Dedifferentiated amniotic fluid mesenchymal stem cell (primary cell): ENCODE measurements around the gene STX4.

Source experiments
- DNase-seq: peaks from one replicate; pipeline ENCODE4 v3.0.0-alpha.2; 2016; ENCODE audit errors: extremely low spot score

The STX4 gene, protein sequence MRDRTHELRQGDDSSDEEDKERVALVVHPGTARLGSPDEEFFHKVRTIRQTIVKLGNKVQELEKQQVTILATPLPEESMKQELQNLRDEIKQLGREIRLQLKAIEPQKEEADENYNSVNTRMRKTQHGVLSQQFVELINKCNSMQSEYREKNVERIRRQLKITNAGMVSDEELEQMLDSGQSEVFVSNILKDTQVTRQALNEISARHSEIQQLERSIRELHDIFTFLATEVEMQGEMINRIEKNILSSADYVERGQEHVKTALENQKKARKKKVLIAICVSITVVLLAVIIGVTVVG

DNA sequence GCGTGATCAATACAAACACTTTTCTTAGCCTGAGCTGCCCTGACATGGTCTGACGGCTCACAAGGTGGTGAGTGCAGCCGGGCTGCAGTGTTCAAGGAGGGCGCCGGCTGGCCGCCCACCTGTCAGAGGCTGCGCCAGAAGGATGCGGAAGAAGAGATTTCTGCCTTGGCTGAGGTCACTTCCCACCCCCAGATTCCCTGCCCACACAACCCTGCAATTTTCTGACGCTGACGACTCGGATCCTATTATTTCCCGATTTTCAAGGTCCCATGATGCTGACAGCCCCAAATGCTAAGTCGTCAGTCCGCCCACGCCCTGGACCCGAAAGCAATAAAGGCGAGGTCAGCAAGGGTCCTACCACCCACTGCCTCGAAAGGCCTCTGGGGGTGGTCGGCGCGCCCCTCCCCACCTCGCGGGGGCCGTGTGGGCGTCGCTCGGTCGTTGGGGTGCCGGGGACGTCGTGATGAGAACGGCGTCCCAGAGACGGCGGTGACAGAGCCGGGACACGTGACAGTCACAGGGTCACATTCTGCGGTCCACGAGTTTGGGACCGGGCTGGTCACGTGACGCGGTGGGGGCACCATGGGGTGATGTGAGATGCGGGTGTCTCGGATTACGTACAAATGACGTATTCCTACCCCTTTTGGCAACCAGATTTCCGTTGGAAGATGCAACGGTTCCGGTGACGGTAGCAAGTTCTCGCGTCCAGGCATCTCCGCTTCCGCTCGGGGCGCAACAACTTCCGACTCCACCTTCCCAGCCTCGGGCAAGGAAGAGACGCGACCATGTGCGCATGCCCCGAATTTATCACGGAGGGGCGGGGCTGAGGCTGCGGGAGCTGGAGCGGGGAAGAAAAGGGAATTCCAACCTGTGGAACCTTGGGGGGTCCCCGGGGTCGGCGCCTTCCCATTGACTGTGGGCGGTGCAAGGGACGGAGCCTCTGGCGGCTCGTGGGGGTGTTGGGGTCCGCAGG is at the start of gene STX4:
Gene STX4 (plus strand): TSS at position 823 of the 973 bp plus-strand sequence. CDS start 248 bp downstream, outside the sequence.
- peak; percentile 99 for DNase-seq

DNA sequence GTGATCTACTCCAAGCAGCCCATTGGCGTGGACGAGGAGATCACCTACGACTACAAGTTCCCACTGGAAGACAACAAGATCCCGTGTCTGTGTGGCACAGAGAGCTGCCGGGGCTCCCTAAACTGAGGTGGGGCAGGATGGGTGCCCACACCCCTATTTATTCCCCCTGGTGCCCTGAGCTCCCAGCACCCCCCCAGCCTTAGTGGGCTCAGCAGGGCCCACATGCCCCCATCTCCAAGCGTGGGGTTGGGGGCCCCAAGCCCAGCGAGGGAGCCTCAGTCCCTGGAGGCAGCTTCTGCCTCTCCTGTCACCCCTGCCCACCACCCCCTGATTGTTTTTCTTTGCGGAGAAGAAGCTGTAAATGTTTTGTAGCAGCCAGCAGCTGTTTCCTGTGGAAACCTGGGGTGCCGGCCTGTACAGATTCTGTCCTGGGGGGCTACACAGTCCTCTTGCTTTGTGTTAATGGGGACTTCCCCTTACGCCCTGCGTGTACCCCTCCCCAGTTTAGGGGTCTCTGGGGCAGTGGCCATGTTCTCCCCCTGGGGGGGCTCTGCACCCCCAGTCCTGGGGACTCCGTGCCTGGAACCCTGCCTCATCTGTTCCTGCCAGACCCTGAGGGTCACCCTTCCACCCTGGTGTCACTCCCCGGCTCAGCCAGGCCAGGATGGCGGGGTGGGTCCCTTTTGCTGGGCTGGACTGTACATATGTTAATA is 49.3 kb upstream of the STX4 start:
- no peak for DNase-seq

DNA sequence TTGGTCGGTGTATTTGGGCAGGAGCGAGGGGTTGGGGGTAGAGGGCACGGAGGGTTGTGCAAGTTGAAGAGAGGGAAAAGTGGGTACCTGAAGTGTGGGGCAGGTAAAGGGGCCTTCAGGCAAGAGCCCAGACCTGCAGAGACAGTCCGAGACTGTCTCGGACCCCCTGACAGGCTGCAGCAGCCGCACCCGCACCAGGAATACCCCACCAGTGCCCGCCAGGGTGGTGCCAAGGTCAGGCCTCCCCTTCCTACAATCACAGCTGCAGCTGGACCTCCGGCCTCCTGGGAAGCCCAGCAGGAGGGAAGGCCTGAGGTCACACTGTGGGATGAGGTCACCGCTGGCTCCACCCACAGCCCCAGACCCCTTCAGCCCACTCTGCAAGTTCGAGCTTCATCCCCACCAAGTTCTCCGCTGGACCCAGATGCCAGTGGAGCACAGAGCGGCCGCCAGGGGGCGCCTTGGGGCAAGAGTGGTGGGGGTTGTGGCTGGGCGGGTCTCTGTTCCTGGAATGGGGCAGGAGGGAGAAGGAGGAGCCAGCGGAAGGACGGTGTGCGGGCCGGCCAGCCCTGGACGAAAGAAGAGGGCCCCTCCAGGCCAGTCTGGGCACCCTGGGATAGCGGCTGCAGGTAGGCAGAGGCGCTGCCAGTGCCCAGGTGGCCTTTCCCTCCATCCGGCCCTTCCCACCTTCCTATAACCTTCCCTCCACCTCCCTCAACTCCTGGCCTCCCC is 48.5 kb upstream of the STX4 start, which contains the start of gene HSD3B7:
Gene HSD3B7 (plus strand): TSS at position 539 of the 732 bp plus-strand sequence. CDS start 452 bp downstream, outside the sequence.
- DNase-seq: peak; percentile 70

DNA sequence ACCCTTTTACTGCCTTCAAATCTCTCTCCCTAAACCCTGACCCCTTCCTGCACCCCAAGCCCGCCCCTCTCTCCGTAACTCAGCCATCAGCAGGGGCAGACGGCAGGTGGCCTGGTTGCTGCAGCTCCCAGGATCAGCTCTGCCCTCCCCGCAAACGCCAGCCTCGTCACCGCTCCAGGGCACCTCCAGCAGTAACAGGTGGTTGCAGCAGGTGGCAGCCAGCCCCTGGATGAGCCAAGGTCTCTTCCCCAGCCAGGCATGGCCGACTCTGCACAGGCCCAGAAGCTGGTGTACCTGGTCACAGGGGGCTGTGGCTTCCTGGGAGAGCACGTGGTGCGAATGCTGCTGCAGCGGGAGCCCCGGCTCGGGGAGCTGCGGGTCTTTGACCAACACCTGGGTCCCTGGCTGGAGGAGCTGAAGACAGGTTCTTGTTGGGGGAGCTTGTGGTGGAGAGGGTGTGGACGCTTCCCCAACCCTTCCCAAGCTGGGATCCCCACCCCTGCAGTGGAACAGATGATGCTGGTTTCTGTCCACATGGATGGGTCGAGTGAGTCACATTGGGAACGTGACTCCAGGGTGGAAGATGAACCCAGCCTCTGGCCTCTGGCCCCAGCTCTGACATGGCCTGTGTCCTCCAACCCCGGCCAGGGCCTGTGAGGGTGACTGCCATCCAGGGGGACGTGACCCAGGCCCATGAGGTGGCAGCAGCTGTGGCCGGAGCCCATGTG is 47.8 kb upstream of the STX4 start:
- DNase-seq: no peak

DNA sequence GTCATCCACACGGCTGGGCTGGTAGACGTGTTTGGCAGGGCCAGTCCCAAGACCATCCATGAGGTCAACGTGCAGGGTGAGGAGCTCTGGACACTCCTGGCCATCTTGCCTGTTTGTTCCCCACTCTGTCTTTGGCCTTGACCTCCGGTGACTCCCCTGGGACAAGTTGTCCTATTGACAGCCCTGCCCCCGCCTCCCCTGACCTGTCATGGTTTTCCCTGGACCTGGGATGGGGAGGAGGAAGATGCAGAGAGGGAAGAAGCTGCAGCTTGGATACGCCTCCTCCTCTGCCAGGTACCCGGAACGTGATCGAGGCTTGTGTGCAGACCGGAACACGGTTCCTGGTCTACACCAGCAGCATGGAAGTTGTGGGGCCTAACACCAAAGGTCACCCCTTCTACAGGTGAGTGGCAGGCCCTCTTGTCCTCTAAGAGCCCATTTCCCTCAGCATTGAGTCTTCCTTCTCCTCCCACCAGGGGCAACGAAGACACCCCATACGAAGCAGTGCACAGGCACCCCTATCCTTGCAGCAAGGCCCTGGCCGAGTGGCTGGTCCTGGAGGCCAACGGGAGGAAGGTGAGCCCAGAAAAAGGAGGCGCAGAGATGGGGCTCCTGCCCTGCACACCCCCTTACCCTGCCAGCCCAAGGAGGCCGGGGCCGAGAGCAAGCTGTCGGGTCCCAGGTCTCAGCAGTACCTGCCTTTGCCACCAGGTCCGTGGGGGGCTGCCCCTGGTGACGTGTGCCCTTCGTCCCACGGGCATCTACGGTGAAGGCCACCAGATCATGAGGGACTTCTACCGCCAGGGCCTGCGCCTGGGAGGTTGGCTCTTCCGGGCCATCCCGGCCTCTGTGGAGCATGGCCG is 47.0 kb upstream of the STX4 start:
- no peak for DNase-seq

DNA sequence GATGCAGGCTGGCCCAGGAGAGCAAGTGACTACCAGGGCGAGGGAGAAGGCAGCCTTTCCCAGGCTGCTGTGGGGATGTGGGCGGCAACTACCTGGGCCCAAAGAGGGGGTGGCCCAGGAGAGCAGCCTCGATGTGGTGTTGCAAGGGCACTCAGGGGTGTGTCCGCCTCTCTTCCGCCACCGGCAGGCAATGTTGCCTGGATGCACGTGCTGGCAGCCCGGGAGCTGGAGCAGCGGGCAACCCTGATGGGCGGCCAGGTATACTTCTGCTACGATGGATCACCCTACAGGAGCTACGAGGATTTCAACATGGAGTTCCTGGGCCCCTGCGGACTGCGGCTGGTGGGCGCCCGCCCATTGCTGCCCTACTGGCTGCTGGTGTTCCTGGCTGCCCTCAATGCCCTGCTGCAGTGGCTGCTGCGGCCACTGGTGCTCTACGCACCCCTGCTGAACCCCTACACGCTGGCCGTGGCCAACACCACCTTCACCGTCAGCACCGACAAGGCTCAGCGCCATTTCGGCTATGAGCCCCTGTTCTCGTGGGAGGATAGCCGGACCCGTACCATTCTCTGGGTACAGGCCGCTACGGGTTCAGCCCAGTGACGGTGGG is 45.7 kb upstream of the STX4 start:
- no peak for DNase-seq

DNA sequence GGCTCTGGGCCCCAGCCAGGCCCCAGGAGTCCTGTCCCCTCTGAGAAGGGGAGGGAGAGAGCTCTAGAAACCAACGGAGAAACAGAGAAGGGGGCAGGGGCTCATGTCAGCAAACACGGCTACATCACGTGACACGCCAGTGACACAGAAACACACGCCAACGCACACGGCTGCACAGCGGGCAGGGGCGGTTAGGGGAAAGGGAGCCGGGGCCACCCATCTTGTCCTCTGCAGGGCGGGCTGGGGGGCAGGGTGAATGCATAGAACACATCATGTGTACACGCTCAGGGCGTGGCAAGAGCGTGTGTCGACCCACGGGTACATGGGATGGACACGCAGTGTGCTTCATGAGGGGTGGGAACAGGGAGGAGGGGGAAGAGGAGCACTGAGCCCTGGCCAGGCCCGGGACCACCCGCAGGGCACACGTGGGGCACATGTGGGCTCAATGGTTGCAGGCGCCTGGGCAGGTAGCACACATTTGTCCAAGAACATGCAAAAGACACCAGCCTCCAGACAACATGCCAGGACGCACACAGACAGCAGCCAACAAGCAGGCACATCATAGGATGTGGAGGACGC is 43.8 kb upstream of the STX4 start:
- no peak for DNase-seq

DNA sequence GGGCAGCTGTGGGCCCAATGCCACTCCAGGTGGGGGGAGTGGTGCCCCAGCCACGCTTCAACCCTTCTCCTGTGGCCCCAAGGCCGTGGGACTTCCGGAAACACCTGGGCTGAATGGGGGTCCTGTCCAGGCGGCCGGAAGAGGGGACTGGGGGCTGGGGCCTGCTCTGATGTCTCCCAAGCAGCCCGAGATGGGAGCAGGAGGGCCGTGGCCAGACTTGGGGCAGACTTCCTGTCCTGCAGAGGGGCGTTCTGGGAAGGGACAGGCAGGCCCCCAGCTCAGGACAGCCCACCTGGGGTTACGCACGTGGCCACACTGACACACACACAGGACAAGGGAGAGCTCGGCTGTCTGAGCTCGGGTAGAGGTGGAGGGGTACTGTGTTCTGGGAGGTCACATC is 43.3 kb upstream of the STX4 start:
- DNase-seq: no peak

DNA sequence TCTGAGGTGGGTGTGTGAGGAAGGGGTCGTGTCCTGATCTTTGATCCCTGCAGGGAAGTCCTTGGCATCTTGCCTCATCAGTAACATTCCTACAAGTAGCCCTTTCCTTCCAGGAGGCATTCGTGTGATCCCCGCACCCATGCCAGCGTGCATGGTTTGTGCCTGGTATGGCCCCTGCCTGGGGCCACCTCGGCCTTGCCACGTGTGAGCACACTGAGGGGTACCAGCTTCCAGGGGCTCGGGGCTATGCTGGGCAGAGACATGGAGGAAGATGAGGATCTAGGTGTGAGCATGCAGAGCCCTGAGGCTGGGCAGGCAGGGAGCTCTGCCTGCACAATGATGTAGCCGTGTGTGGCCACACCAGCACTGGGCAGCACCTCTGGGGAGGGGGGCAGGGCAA is 42.3 kb upstream of the STX4 start:
- no peak for DNase-seq

DNA sequence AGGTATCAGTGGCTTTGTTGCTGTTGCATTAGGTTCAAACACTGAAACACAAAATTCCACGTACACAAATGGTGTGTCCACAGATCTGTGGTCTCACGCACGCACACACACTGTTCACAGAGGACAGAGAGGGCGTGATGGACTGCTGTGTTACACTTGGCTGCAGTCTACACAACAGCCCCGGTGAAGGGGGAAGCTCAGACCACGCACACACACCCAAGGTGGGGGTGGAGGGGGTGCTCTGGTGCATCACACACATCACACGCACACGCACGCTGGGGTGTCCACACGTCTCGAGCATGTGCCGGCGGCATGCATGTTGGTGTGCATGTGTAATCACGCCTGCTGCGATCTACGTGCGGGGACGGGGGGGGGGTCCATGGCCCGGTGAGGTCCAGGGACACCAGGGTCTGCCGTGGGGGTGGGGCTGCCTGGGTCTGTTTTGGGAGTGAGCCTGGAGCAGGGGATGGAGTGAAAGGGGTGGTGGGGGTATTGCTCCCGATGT is 41.0 kb upstream of the STX4 start:
- no peak for DNase-seq

DNA sequence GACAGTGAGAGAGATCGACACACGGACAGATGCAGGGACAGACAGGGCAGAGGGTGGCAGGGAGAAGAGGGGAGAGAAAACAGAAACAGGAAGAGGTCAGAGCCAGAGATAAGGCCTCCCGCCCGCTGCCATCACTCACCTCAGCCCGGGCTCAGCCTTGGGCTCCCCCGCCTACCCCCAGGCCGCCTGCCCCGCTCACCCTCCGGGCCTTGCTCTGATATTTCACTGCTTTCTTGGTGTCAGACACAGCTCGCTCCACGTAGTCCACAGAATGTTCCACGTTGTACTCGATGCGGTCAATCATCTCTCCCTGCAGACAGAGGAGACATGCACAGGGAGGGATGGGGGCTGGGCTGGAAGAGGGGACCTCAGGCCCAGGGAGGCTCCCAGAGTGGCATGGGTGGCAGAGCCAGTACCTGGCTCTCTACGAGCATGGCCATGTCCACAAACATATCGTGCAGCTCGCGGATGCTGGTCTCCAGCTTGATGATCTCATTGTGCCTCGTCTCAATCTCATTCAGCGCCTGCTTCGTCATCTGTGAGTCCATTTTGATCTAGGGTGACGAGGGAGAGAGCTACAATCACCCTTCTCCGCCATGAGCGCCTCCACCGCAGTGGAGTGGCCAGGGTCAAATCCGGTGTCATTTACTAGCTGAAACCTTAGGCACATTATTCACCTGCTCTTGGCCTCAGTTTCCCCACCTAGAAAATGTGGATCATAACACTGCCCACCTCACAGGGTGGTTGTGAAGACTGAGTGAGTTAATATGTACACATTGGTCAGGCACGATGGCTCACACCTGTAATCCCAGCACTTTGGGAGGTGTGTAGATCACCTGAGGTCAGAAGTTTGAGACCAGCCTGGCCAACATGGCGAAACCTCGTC is 40.2 kb upstream of the STX4 start:
- no peak for DNase-seq

DNA sequence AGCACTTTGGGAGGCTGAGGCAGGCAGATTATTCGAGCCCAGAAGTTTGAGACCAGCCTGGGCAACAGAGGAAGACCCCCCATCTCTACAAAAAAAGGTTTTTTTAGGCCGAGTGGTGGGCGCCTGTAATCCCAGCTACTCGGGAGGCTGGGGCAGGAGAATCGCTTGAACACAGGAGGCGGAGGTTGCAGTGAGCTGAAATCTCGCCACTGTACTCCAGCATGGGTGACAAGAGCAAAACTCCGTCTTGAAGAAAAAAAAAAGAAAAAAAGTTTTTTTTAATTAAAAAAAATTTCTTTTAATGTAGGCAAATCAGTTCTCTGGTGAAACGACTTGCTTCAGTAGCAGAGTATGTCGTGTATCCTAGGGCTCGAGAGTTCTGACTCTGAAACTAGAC is 37.4 kb upstream of the STX4 start:
- no peak for DNase-seq

DNA sequence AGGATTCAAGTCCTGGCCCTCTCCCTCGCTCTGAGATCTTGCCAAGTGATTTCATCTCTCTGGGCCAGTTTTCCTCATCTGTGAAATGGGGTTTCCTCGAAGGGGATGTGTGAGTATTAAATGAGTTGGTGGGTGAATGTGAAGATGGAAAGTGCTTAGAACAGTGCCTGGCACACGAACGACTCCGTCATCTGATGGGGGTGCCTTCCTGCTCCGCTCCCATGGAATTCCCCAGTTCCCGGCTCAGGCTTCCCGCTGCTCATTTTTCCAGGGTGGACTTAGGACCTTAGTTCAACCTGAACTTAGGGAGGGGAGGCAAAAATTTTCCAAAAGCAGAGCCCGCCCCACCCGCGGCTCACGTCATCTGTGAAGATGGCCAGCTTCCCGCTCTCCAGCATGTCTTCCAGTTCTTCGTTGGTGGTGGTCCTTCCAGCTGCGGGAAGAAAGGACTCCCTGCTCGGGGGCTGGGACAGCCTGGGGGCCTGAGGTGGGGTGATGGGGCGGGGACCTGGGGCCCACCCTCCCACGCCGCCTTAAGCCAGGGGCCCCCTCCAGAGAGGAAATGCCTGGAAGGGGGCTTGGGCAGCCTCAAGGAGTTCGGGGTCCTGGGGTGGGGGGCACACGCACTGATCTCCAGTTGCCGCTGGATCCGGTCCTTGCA is 36.9 kb upstream of the STX4 start:
- DNase-seq: no peak

DNA sequence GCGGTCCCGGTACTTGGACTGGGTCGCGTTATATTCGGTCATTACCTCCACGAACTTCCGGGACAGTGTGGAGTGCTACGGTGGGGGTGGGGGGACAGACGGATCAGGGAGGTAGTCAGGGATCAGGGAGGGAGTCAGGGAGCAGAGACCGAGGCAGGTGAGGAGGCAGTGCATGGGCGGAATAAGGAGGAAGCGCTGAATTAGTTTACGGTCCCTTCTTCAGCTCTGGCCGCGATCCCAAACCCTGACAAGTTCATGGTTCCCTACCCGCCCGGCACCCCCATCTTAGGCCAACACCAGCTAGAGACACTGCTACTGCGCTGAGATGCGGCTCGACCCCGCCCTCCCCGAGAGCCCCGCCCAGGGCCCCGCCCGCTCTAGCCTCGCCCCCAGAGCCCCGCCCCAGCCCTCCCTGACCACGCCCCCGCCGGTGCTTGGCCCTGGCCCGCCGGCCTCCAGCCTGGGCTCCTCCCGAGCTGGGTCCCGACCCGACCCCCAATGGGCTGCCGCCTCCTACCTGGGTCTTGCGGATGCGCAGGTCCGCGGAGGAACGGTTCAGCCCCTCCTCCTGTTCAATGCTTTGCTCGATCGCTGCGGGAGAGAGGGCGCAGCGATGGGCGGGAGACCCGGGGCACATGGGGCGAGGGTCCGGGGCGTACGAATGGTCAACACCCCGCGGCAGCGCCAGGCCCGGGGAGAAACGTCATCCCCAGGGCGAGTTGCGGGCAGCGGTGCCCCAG is 36.2 kb upstream of the STX4 start:
- no peak for DNase-seq

DNA sequence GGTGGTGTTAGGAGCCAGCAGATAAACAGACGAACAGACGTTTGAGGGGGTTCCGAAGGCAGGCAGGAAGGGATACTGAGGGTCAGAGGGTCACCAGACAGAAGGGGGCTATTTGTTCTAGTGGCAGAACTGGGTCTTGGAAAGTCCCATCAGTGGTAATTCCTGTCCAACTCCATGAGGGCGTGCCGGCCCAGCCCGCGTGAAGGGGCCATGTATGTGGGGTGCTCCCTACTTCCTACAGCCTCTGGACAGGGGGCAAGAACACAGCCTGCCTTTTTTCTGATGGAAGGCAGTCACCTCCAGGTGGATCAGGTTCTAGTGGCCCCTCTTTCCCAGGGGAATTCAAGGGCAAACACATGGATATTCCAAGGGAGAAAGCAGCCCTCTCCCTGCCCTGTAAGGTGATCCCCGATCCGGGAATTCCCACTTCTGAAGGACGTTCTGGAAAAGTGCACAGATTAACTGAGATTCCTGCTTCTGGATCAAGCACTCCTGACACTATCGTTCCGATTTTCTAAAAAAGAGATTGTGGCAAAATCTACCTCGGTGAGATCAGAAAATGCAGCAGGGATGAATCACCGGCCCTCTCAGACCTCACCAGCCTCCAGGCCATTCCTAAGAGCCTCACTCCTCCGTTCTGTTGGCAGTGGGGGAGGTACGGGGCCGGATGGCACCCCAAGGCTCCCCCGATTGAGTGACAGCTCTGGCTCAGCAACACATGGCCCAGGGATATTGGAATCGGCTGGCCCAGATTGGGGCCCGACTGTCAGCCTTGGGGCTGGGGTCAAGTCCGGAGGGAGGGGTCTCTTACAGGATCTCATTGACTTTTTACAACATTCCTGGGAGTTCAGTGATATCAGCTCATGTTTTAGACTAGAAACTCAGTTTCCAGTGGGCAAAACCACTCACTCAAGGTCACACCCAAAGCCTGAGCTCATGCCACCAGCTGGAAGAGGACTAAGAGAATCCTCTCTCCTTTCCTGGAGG is 35.3 kb upstream of the STX4 start:
- DNase-seq: peak; percentile 84
